DND-41 (cell line): ENCODE results near the gene CDS1.

Source experiments
- ATAC-seq: fragments of 200-7000 bp; cut with Tn5 transposase; 3 replicates; pipeline ENCODE4 v1.9.1; 2021; ENCODE audit warnings: low read depth; ENCODE audit not compliant: insufficient read depth
- DNase-seq: peaks from one replicate; pipeline ENCODE4 v3.0.0-alpha.2; 2020
- H2AFZ ChIP-seq: 2 replicates; pipeline ENCODE4 v1.6.0; 2012; ENCODE audit warnings: low read depth, low read length
- H3K27ac ChIP-seq: 2 replicates; pipeline ENCODE4 v1.5.1; 2012; ENCODE audit warnings: low read length, inconsistent platforms
- H3K27me3 ChIP-seq: fragments of 200-600 bp; sonication (generic); 2 replicates; pipeline ENCODE4 v1.6.0; 2012; ENCODE audit warnings: low read length, mild to moderate bottlenecking, inconsistent platforms; ENCODE audit not compliant: insufficient read depth, poor library complexity
- H3K36me3 ChIP-seq: 2 replicates; pipeline ENCODE4 v1.5.1; 2012; ENCODE audit warnings: low read length, inconsistent platforms; ENCODE audit not compliant: insufficient read depth
- H3K4me1 ChIP-seq: 2 replicates; pipeline ENCODE4 v1.5.1; 2012; ENCODE audit warnings: mild to moderate bottlenecking, low read length; ENCODE audit not compliant: insufficient read depth
- H3K4me2 ChIP-seq: 2 replicates; pipeline ENCODE4 v1.6.0; 2012; ENCODE audit warnings: mild to moderate bottlenecking, moderate library complexity, low read length, inconsistent platforms; ENCODE audit not compliant: insufficient read depth
- H3K4me3 ChIP-seq, 2 experiments: fragments of 200-600 bp in 1 of 2; shearing (Covaris generic) in 1 of 2; 2 replicates each; pipeline ENCODE4 v1.5.1; 2012 to 2016; ENCODE audit warnings: inconsistent platforms in 2 of 2, low read length in 2 of 2, mild to moderate bottlenecking in 2 of 2, low read depth in 1 of 2, moderate library complexity in 1 of 2
- H3K79me2 ChIP-seq: 2 replicates; pipeline ENCODE4 v1.6.0; 2012; ENCODE audit warnings: low read length, inconsistent platforms; ENCODE audit not compliant: insufficient read depth
- H3K9ac ChIP-seq: 2 replicates; pipeline ENCODE4 v1.6.0; 2012; ENCODE audit warnings: low read depth, mild to moderate bottlenecking, inconsistent platforms, low read length, moderate library complexity
- H3K9me3 ChIP-seq: 2 replicates; pipeline ENCODE4 v1.5.1; 2012; ENCODE audit warnings: low read length, moderate library complexity, mild to moderate bottlenecking, inconsistent platforms; ENCODE audit not compliant: insufficient read depth, severe bottlenecking
- H4K20me1 ChIP-seq: 2 replicates; pipeline ENCODE4 v1.6.0; 2012; ENCODE audit warnings: low read length; ENCODE audit not compliant: insufficient read depth
- EZH2 ChIP-seq: IDR thresholded peaks from 3 replicates; pipeline ENCODE4 v1.6.1; 2012; ENCODE audit warnings: borderline replicate concordance, low read depth, mild to moderate bottlenecking, moderate library complexity, low read length, inconsistent platforms; ENCODE audit not compliant: severe bottlenecking
- TF ChIP-seq, protein P1 (sequence below): IDR thresholded peaks from 2 replicates; pipeline ENCODE4 v1.5.1; 2012; ENCODE audit warnings: borderline replicate concordance, low read length, moderate library complexity, mild to moderate bottlenecking; ENCODE audit not compliant: poor library complexity, severe bottlenecking; ENCODE audit errors: extremely low read depth

CDS1 gene

DNA sequence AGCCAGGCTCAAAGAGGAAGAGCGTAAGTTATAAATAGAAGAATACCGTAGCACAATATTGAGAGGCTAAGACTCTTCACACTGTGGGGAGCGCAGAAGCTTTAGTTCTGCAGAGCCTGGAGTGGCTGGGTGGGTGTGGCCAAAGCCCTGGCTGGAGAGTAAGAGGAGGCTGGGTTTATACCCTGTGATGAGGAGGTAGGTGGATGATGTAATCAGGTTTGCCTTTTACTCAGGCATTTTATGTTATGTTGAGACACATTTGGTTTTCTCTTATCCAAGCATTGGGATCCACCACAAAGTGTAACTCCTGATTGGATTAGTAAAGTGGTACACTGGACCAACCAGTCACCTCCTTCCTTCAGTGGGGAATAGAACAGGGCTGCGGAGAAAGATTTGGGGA, 13.9 kb downstream of the CDS1 start:
- ATAC-seq = no peak
- Histone ChIP-seq H3K79me2 (no peaks in the 10 kb centered on the region), H3K4me2 (no peak overlapping the region), H3K9ac (no peak overlapping the region), H3K4me3 (no peak overlapping the region), H4K20me1 (no peaks in the 10 kb centered on the region), H3K36me3 (no peaks in the 10 kb centered on the region), H2AFZ (no peak overlapping the region), H3K4me1 (no peaks in the 10 kb centered on the region), H3K9me3 (no peaks in the 10 kb centered on the region), H3K27me3 (no peaks in the 10 kb centered on the region), H3K27ac (no peak overlapping the region)
- no peak for DNase-seq
- TF ChIP-seq, protein P1, sequence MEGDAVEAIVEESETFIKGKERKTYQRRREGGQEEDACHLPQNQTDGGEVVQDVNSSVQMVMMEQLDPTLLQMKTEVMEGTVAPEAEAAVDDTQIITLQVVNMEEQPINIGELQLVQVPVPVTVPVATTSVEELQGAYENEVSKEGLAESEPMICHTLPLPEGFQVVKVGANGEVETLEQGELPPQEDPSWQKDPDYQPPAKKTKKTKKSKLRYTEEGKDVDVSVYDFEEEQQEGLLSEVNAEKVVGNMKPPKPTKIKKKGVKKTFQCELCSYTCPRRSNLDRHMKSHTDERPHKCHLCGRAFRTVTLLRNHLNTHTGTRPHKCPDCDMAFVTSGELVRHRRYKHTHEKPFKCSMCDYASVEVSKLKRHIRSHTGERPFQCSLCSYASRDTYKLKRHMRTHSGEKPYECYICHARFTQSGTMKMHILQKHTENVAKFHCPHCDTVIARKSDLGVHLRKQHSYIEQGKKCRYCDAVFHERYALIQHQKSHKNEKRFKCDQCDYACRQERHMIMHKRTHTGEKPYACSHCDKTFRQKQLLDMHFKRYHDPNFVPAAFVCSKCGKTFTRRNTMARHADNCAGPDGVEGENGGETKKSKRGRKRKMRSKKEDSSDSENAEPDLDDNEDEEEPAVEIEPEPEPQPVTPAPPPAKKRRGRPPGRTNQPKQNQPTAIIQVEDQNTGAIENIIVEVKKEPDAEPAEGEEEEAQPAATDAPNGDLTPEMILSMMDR = no peak
- TF ChIP-seq EZH2 = no peak

DNA sequence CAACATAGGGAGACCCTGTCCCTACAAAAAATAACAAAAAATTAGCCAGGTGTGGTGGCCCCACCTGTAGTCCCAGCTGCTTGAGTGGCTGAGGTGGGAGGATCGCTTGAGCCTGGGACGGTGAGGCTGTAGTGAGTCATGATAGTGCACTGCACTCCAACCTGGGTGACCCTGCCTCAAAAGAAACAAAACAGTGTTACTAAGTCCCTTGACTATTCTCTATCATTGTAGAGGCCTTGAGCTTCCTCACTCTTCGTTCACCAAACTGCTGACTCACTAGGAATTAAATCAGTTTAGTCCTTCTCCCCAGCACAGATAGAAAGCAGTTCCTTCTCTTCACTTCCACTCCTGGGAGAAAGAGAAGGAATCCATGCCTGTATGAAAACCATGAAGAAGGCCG, 14.5 kb downstream of the CDS1 start:
- Histone ChIP-seq H2AFZ (no peak overlapping the region), H3K4me3 (no peak overlapping the region), H3K36me3 (no peaks in the 10 kb centered on the region), H3K9me3 (no peaks in the 10 kb centered on the region), H3K27me3 (no peaks in the 10 kb centered on the region), H3K79me2 (no peaks in the 10 kb centered on the region), H3K27ac (no peak overlapping the region), H4K20me1 (no peaks in the 10 kb centered on the region), H3K4me1 (no peaks in the 10 kb centered on the region), H3K9ac (no peak overlapping the region), H3K4me2 (no peak overlapping the region)
- DNase-seq (no peak), ATAC-seq (no peak)
- TF ChIP-seq, protein P1 = no peak
- no peak for TF ChIP-seq EZH2

DNA sequence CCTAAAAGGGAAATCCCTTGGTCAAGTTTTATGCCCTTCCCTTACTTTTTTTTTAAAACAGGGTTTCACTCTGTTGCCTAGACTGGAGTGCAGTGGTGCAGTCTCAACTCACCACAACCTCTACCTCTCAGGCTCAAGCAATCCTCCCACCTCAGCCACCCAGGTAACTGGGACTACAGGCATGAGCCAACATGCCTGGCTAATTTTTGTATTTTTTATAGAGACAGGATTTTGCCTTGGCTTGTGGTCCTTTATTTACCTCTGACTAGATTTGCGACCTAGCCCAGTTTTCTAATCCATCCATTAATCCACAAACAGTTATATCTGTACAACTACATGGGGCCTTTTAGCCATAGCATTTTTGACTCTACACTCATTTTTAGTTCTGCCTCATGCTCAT, 23.7 kb downstream of the CDS1 start:
- ATAC-seq = no peak
- Histone ChIP-seq H3K36me3 (no peaks in the 10 kb centered on the region), H3K4me2 (no peak overlapping the region), H2AFZ (no peak overlapping the region), H3K9ac (no peak overlapping the region), H3K9me3 (no peaks in the 10 kb centered on the region), H3K27ac (no peak overlapping the region), H3K4me1 (no peaks in the 10 kb centered on the region), H4K20me1 (no peaks in the 10 kb centered on the region), H3K79me2 (no peaks in the 10 kb centered on the region), H3K4me3 (no peak overlapping the region), H3K27me3 (no peaks in the 10 kb centered on the region)
- DNase-seq = no peak
- TF ChIP-seq EZH2 = no peak
- TF ChIP-seq, protein P1 = no peak

DNA sequence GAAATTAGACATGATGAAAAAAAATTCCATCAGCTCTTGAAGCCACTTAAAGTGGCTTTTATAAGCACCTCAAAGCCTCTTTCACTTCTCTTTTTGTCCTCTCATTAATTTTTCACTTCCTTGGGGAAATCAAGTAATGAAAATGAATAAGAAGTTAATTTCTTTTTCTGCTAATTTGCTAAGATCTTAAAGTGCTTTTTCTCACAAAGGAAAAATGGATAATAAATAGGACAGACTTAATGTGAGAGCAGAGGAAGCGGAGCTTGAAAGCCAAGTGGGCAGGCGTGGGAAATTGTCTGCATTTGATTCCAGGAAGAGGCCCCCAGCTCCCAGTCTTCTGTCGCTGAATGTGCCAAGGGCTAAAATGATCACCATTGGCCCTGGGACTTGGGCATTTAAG, 28.6 kb downstream of the CDS1 start:
- Histone ChIP-seq H3K27ac (no peak overlapping the region), H3K9me3 (no peaks in the 10 kb centered on the region), H2AFZ (no peak overlapping the region), H3K36me3 (no peaks in the 10 kb centered on the region), H3K4me3 (no peak overlapping the region), H3K4me1 (no peaks in the 10 kb centered on the region), H3K4me2 (no peak overlapping the region), H3K9ac (no peak overlapping the region), H3K79me2 (no peaks in the 10 kb centered on the region), H4K20me1 (no peaks in the 10 kb centered on the region), H3K27me3 (no peaks in the 10 kb centered on the region)
- TF ChIP-seq, protein P1 = no peak
- no peak for TF ChIP-seq EZH2
- ATAC-seq = no peak
- no peak for DNase-seq
